Hepatocyte (in vitro differentiated cells): ENCODE data around the gene ITGA7.

Experiments
- EZH2 ChIP-seq: fragments of 200-600 bp; sonication (generic); IDR thresholded peaks from 2 replicates; pipeline ENCODE4 v1.6.1; 2016; ENCODE audit warnings: antibody characterized with exemption, mild to moderate bottlenecking, borderline replicate concordance
- TF ChIP-seq, protein P1 (sequence below): fragments of 200-600 bp; sonication (generic); IDR thresholded peaks from 2 replicates; pipeline ENCODE4 v1.5.1; 2016; ENCODE audit warnings: antibody characterized with exemption, mild to moderate bottlenecking; ENCODE audit not compliant: poor library complexity

DNA sequence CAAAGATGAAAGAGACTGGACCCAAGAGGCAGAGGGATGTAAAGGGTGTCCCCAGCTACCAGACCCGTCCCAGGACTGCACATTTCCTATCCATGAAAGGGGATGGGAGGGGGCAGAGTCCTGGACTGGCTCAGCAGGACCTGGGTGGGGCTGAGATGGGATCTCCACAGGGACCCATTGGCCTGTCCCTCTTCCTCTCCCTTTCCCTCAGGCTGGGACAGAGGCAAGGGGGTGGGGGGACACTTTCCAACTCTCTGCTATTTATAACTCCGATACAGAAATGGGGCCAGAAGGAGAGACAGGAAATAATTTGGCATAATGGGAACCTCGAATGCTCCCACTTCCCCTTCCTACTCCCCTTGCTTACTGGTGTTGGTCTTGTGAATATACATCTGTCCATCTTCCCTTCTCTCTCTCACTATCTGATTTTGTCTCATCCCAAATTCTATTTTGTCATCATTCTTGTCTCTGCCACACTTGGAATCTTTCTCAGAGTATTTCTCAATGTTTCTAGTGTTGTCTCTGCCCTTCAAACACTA, 1.1 kb upstream of the ITGA7 start:
- TF ChIP-seq, protein P1, sequence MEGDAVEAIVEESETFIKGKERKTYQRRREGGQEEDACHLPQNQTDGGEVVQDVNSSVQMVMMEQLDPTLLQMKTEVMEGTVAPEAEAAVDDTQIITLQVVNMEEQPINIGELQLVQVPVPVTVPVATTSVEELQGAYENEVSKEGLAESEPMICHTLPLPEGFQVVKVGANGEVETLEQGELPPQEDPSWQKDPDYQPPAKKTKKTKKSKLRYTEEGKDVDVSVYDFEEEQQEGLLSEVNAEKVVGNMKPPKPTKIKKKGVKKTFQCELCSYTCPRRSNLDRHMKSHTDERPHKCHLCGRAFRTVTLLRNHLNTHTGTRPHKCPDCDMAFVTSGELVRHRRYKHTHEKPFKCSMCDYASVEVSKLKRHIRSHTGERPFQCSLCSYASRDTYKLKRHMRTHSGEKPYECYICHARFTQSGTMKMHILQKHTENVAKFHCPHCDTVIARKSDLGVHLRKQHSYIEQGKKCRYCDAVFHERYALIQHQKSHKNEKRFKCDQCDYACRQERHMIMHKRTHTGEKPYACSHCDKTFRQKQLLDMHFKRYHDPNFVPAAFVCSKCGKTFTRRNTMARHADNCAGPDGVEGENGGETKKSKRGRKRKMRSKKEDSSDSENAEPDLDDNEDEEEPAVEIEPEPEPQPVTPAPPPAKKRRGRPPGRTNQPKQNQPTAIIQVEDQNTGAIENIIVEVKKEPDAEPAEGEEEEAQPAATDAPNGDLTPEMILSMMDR = no peak
- no peak for TF ChIP-seq EZH2
